Smooth muscle cell of the pulmonary artery (primary cell): ENCODE results near the gene SLC9A6. TPM values are rescaled to one million over a fixed set of nuclear protein-coding genes. Genes with fewer than 3 reads are reported as not detected.

ENCODE experiments used
- total RNA-seq: library from RNA; depleted of rRNA; stranded (reverse); fragments of >200 nt; gene quantifications from 2 replicates; pipeline ENCODE4 v1.2.3, GENCODE V29; 2014

Gene SLC9A6
- total RNA-seq: 22.8 and 26.6 TPM in 2 replicates

DNA sequence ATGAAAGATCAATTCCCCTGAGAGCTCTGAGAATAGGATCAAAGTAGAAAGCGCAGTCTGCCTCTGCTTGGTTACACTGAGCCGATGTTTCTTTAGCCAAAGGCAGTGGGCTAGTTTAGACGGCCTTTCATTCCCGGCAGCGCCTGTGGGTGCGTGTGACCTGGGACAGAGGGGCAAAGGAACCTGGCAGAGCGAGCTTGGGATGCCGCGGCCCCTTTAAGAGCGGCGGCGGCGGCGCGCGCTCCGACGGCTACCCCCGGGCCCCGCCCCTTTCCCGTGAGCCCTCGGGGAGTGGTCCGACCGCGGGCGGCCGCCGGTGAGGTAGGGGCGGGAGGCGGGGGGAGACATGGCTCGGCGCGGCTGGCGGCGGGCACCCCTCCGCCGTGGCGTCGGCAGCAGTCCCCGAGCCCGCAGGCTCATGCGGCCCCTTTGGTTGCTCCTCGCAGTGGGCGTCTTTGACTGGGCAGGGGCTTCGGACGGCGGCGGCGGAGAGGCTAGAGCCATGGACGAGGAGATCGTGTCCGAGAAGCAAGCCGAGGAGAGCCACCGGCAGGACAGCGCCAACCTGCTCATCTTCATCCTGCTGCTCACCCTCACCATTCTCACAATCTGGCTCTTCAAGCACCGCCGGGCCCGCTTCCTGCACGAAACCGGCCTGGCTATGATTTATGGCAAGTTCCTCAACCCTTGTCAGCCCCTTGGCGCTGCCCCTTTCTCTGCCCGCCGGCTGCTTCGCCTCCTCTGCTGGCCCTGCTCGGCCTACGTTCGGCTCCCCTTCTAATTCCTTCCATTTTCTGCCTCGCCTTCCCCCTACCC is at the start of gene SLC9A6:
Gene SLC9A6, plus strand, starts transcription at position 279 of the 816 bp plus-strand sequence. Its CDS starts 224 bp downstream, at position 503.

DNA sequence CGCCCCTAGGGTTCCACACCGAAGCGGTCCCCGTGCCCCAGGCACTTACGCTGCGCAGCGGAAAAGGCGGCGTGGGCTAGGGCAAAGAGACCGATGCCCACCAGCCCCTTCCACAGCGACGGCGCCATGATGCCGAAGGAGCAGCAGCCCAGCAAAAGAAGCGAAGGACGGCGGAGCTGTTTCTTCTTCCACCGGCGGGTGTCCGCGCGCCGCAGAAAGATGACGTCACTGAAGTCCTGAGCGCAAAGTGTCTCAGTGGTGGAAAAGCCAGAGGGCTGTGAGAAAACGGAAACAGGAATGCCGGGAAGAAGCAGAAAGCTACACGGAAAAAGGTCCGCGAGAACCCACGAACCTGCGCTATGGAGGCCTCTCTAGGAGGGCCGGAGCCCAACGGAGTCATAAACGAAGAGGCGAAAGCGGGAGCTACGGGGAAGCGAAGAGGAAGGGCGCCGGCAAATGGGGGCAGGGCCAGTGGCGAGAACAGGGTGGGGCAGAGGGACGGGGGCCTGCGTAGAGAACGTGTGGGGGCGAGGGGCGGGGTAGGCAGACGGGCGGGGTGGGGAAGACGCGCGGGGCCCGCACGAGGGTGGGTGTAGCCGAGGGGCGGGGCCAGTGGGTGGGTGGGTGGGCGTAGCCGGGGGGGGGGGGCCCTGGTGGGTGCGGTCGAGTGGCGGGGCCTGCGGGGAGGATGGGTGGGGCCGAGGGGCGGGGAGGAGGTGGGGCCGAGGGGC is 11.5 kb upstream of the SLC9A6 start, which contains the start of gene MMGT1:
Gene MMGT1, minus strand, starts transcription at position 441 of the 731 bp plus-strand sequence. Its CDS starts 313 bp downstream, at position 128.

Other genes with a start within 250 kb of the SLC9A6 start
- gene CT45A3, start 217.2 kb upstream of the SLC9A6 start, total RNA-seq: not detected in 2 replicates
- gene CT45A5, start 199.9 kb upstream of the SLC9A6 start, total RNA-seq: not detected in 2 replicates
- not detected in 2 replicates for gene CT45A6, start 182.6 kb upstream of the SLC9A6 start, total RNA-seq
- not detected in 2 replicates for gene CT45A2, start 165.4 kb upstream of the SLC9A6 start, total RNA-seq
- not detected in 2 replicates for gene CT45A7, start 148.2 kb upstream of the SLC9A6 start, total RNA-seq
- not detected in 2 replicates for gene CT45A8, start 130.9 kb upstream of the SLC9A6 start, total RNA-seq
- not detected in 2 replicates for gene CT45A9, start 113.6 kb upstream of the SLC9A6 start, total RNA-seq
- not detected in 2 replicates for gene CT45A10, start 92.0 kb upstream of the SLC9A6 start, total RNA-seq
- gene SAGE1, start 91.7 kb upstream of the SLC9A6 start, total RNA-seq: not detected in 2 replicates
- gene MMGT1, start 11.4 kb upstream of the SLC9A6 start, total RNA-seq: 14.6 and 19.9 TPM in 2 replicates
- 114 and 268 TPM in 2 replicates for gene FHL1, start 162.1 kb downstream of the SLC9A6 start, total RNA-seq